NCI-H2227 (cell line): ENCODE data around the gene STK39.

ENCODE experiments used
- DNase-seq: peaks from one replicate; lab custom pipeline; 2025; ENCODE audit not compliant: unreplicated experiment; lab: John Stamatoyannopoulos, UW

STK39 gene

GRCh38 chr2:168165985-168166901, 81.2 kb downstream of the STK39 start:
- DNase-seq, result no peak

GRCh38 chr2:168165397-168165796, 82.0 kb downstream of the STK39 start:
- no peak for DNase-seq

GRCh38 chr2:168160897-168161296, 86.5 kb downstream of the STK39 start:
- DNase-seq, result no peak

GRCh38 chr2:168159754-168160585, 87.4 kb downstream of the STK39 start:
- no peak for DNase-seq

GRCh38 chr2:168158586-168158985, 88.8 kb downstream of the STK39 start:
- no peak for DNase-seq

- no peak for DNase-seq
Observed at GRCh38 chr2:168157926-168158325, 89.5 kb downstream of the STK39 start.

GRCh38 chr2:168157070-168157469, 90.3 kb downstream of the STK39 start:
- no peak for DNase-seq

GRCh38 chr2:168156661-168157060, 90.7 kb downstream of the STK39 start:
- no peak for DNase-seq

GRCh38 chr2:168155680-168156079, 91.7 kb downstream of the STK39 start:
- DNase-seq, result no peak

- DNase-seq, result no peak
Observed at GRCh38 chr2:168155046-168155445, 92.3 kb downstream of the STK39 start.

- no peak for DNase-seq
Observed at GRCh38 chr2:168152902-168153530, 94.4 kb downstream of the STK39 start.

- DNase-seq, result no peak
Observed at GRCh38 chr2:168149986-168150385, 97.4 kb downstream of the STK39 start.

GRCh38 chr2:168149150-168149974, 98.0 kb downstream of the STK39 start:
- no peak for DNase-seq

- DNase-seq, result no peak
Observed at GRCh38 chr2:168147830-168148794, 99.3 kb downstream of the STK39 start.

- no peak for DNase-seq
Observed at GRCh38 chr2:168146892-168147810, 100.2 kb downstream of the STK39 start.

GRCh38 chr2:168145426-168146310, 101.7 kb downstream of the STK39 start:
- DNase-seq, result no peak

- DNase-seq, result no peak
Observed at GRCh38 chr2:168145011-168145410, 102.4 kb downstream of the STK39 start.
